ENCODE results near the gene EVI5. TPM values are rescaled to one million over a fixed set of nuclear protein-coding genes. Genes with fewer than 3 reads are reported as not detected.
"Not testable (repeated sequence)": the region's sequence is repeated elsewhere in the genome, so short reads cannot be mapped to it uniquely, and the experiment has no call there.

Gene EVI5
- total RNA-seq, 1 donor from 2014 or later = 17.4 TPM

- Histone ChIP-seq H3K27me3 (ENCODE audit: control insufficient read depth, insufficient read depth, low read length) (no peaks in the 10 kb centered on the region), H3K4me3 (ENCODE audit: low read depth, low read length) (no peak overlapping the region), H3K36me3 (ENCODE audit: control insufficient read depth, insufficient read depth, low read length) (no peaks in the 10 kb centered on the region)
- no peak for TF ChIP-seq CTCF (IDR thresholded peaks at IDR 0.05; ENCODE audit: insufficient read depth, low read length, poor library complexity, severe bottlenecking)
- DNase-seq (ENCODE audit: low read depth) = no peak
These were observed 248.5 kb downstream of the EVI5 start for GRCh38 chr1:92536211-92536979.

- not testable (repeated sequence) for DNase-seq (ENCODE audit: low read depth); H3K36me3 ChIP-seq (ENCODE audit: control insufficient read depth, insufficient read depth, low read length); H3K4me3 ChIP-seq (ENCODE audit: low read depth, low read length); H3K27me3 ChIP-seq (ENCODE audit: control insufficient read depth, insufficient read depth, low read length)
These were observed 252.5 kb downstream of the EVI5 start for GRCh38 chr1:92532371-92532770.

GRCh38 chr1:92531939-92532338 is 253.0 kb downstream of the EVI5 start:
- DNase-seq (ENCODE audit: low read depth); H3K27me3 ChIP-seq (ENCODE audit: control insufficient read depth, insufficient read depth, low read length); H3K36me3 ChIP-seq (ENCODE audit: control insufficient read depth, insufficient read depth, low read length); H3K4me3 ChIP-seq (ENCODE audit: low read depth, low read length): not testable (repeated sequence)

GRCh38 chr1:92527670-92528069 is 257.2 kb downstream of the EVI5 start:
- H3K36me3 ChIP-seq (ENCODE audit: control insufficient read depth, insufficient read depth, low read length) = no peaks in the 10 kb centered on the region
- no peaks in the 10 kb centered on the region for H3K27me3 ChIP-seq (ENCODE audit: control insufficient read depth, insufficient read depth, low read length)
- no peak for TF ChIP-seq CTCF (IDR thresholded peaks at IDR 0.05; ENCODE audit: insufficient read depth, low read length, poor library complexity, severe bottlenecking)
- no peak for DNase-seq (ENCODE audit: low read depth)
- no peak overlapping the region for H3K4me3 ChIP-seq (ENCODE audit: low read depth, low read length)

GRCh38 chr1:92524944-92525590 is 259.8 kb downstream of the EVI5 start:
- H3K27me3 ChIP-seq (ENCODE audit: control insufficient read depth, insufficient read depth, low read length); H3K36me3 ChIP-seq (ENCODE audit: control insufficient read depth, insufficient read depth, low read length); DNase-seq (ENCODE audit: low read depth); H3K4me3 ChIP-seq (ENCODE audit: low read depth, low read length): not testable (repeated sequence)

- no peak for TF ChIP-seq CTCF (IDR thresholded peaks at IDR 0.05; ENCODE audit: insufficient read depth, low read length, poor library complexity, severe bottlenecking)
- Histone ChIP-seq H3K36me3 (ENCODE audit: control insufficient read depth, insufficient read depth, low read length) (no peaks in the 10 kb centered on the region), H3K27me3 (ENCODE audit: control insufficient read depth, insufficient read depth, low read length) (no peaks in the 10 kb centered on the region), H3K4me3 (ENCODE audit: low read depth, low read length) (no peak overlapping the region)
- DNase-seq (ENCODE audit: low read depth) = no peak
These were observed 265.9 kb downstream of the EVI5 start for GRCh38 chr1:92519043-92519442.

GRCh38 chr1:92516574-92516973 is 268.3 kb downstream of the EVI5 start:
- DNase-seq (ENCODE audit: low read depth) = no peak
- Histone ChIP-seq H3K36me3 (ENCODE audit: control insufficient read depth, insufficient read depth, low read length) (no peaks in the 10 kb centered on the region), H3K4me3 (ENCODE audit: low read depth, low read length) (no peak overlapping the region), H3K27me3 (ENCODE audit: control insufficient read depth, insufficient read depth, low read length) (no peaks in the 10 kb centered on the region)
- no peak for TF ChIP-seq CTCF (IDR thresholded peaks at IDR 0.05; ENCODE audit: insufficient read depth, low read length, poor library complexity, severe bottlenecking)
